Panc1 (cell line): Measurements from ENCODE around the gene CD164L2.

Experiments used
- POLR2AphosphoS5 ChIP-seq: IDR thresholded peaks from 2 replicates; pipeline ENCODE4 v1.6.1; 2012; ENCODE audit warnings: mild to moderate bottlenecking, low read depth, low read length, moderate library complexity
- SIN3A ChIP-seq: IDR thresholded peaks from 2 replicates; pipeline ENCODE4 v1.6.1; 2012; ENCODE audit warnings: low read depth, mild to moderate bottlenecking, low read length, moderate library complexity, borderline replicate concordance; ENCODE audit not compliant: insufficient read depth
- TCF7L2 ChIP-seq: IDR thresholded peaks from 2 replicates; pipeline ENCODE4 v1.6.1; 2011; ENCODE audit warnings: mild to moderate bottlenecking, low read depth, low read length, inconsistent platforms
- TF ChIP-seq, protein P1 (sequence below): fragments of 450-650 bp; IDR thresholded peaks from 2 replicates; pipeline ENCODE4 v1.5.1; 2017; ENCODE audit warnings: mild to moderate bottlenecking
- TF ChIP-seq, protein P2 (sequence below), 2 experiments: IDR thresholded peaks; 2 replicates each; pipeline ENCODE4 v1.6.1; 2011 to 2012; ENCODE audit warnings: low read depth in 2 of 2, control low read depth in 1 of 2, low read length in 1 of 2, mild to moderate bottlenecking in 1 of 2, moderate library complexity in 1 of 2; ENCODE audit not compliant: insufficient read depth in 1 of 2

DNA sequence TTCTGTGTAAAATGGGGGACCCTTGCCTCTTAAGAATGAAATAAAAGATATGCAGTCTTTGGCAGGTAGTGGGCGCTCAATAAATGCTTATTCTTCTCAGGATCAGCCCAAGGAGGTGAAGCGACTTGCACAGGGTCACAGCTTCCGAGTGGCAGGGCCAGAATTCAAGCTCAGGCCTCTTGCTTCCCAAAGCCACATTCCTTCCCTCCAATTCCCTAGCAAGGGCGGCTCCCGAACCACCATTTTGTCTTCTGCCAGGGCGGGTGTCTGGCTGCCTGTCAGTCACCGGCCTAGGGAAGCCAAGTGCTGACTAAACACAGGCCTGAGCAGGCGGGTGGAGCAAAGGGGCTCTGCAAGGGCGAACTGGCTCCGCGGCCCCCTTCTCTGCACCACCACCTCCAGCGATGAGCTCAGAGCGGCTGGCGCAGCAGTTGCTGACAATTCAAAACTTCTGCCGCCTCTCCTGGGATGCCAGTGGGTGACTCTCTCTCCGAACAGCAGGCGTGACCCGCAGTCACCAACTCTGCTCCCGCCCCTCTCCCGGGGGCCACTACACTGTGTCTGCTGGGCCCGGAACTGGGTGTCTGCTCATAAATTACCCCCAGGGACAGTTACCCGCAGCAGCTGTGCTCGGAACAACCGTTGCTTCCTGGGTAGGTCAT is 20.1 kb upstream of the CD164L2 start:
- TF ChIP-seq, protein P1, sequence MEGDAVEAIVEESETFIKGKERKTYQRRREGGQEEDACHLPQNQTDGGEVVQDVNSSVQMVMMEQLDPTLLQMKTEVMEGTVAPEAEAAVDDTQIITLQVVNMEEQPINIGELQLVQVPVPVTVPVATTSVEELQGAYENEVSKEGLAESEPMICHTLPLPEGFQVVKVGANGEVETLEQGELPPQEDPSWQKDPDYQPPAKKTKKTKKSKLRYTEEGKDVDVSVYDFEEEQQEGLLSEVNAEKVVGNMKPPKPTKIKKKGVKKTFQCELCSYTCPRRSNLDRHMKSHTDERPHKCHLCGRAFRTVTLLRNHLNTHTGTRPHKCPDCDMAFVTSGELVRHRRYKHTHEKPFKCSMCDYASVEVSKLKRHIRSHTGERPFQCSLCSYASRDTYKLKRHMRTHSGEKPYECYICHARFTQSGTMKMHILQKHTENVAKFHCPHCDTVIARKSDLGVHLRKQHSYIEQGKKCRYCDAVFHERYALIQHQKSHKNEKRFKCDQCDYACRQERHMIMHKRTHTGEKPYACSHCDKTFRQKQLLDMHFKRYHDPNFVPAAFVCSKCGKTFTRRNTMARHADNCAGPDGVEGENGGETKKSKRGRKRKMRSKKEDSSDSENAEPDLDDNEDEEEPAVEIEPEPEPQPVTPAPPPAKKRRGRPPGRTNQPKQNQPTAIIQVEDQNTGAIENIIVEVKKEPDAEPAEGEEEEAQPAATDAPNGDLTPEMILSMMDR, result no peak; the same call in 1 of the 2 replicates
- TF ChIP-seq SIN3A, result no peak
- TF ChIP-seq POLR2AphosphoS5, result no peak
- TF ChIP-seq, protein P2, sequence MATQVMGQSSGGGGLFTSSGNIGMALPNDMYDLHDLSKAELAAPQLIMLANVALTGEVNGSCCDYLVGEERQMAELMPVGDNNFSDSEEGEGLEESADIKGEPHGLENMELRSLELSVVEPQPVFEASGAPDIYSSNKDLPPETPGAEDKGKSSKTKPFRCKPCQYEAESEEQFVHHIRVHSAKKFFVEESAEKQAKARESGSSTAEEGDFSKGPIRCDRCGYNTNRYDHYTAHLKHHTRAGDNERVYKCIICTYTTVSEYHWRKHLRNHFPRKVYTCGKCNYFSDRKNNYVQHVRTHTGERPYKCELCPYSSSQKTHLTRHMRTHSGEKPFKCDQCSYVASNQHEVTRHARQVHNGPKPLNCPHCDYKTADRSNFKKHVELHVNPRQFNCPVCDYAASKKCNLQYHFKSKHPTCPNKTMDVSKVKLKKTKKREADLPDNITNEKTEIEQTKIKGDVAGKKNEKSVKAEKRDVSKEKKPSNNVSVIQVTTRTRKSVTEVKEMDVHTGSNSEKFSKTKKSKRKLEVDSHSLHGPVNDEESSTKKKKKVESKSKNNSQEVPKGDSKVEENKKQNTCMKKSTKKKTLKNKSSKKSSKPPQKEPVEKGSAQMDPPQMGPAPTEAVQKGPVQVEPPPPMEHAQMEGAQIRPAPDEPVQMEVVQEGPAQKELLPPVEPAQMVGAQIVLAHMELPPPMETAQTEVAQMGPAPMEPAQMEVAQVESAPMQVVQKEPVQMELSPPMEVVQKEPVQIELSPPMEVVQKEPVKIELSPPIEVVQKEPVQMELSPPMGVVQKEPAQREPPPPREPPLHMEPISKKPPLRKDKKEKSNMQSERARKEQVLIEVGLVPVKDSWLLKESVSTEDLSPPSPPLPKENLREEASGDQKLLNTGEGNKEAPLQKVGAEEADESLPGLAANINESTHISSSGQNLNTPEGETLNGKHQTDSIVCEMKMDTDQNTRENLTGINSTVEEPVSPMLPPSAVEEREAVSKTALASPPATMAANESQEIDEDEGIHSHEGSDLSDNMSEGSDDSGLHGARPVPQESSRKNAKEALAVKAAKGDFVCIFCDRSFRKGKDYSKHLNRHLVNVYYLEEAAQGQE (IDR thresholded peaks at IDR 0.05; ENCODE audit: insufficient read depth in 1 of 2, low read depth in 2 of 2, low read length in 1 of 2), result no peak
- TF ChIP-seq TCF7L2, result no peak
